ENCODE results near the gene TMEM100.

TMEM100 gene

GRCh38 chr17:55742272-55743102 lies 19.8 kb upstream of the TMEM100 start:
- DNase-seq = no peak

DNA sequence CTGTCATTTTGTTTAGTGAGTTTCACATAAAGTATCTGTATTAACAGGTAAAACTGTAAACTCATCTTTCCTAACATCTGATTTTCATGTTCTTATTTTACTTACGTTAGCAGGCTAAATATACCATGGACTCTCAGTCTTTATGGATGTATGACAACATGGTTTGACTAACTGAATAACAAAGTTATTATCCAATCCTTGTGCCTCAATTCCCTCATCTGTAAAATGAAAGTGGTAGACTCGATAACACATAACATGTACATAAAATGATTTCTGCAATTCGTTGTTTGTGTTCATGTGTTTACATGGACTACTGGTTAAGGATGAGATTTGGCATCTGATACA lies 18.7 kb upstream of the TMEM100 start:
- DNase-seq = no peak

- DNase-seq = no peak
These were observed 18.1 kb upstream of the TMEM100 start for GRCh38 chr17:55740511-55741355.

GRCh38 chr17:55737976-55738501 lies 15.4 kb upstream of the TMEM100 start:
- no peak for DNase-seq

DNA sequence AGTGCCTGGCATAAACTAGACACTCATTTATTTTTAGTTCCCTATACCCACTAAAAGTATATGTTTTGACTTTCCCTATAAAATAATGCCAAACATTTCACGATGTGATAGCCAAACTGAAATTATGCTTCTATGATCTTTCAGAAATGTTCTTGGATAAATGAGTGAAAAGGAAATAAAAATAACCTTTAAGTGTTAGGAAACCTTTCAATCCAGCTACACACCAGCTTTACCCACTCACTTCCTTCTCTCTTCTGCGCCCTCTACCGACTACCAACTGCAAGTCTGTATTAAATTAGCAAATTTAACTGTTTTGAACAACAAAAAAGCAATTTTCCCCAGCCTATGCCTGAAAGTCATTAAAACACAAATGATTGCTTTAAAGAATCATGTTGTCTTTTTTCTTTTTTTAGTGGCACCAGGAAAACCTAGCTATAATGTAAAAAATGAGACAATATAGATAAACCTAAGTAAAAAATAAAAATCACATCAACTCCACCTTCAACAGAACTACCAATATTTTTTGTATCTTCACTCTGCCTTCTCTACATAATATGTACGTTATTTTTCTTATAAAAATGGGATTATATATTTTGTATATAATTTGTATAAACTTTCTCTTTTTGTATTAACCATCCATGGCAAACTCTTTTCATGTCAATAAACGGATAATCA lies 13.2 kb upstream of the TMEM100 start:
- DNase-seq = peak; percentile 7

GRCh38 chr17:55734128-55734781 lies 11.6 kb upstream of the TMEM100 start:
- DNase-seq = no peak

GRCh38 chr17:55731586-55732250 lies 9.1 kb upstream of the TMEM100 start:
- DNase-seq = no peak

GRCh38 chr17:55730808-55731207 lies 8.1 kb upstream of the TMEM100 start:
- no peak for DNase-seq

- no peak for DNase-seq
These were observed 7.7 kb upstream of the TMEM100 start for GRCh38 chr17:55730380-55730779.

DNA sequence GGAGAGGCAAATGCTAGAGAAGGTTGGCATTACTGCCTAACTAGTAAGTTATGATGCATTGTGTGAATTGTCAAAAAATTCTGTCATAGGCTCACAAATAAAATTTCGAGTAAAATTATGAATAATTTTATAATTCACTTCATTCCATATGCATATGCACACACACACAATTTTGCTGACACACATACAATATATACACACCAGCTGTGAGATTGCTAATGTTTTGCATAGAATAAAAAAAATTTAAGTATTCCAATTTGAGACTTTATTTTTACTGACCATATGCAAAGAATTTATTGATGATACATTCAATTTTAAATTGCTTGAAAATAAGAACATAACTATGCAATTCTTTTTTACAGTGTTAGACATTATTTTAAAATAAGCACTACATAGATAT lies 6.8 kb upstream of the TMEM100 start:
- no peak for DNase-seq

DNA sequence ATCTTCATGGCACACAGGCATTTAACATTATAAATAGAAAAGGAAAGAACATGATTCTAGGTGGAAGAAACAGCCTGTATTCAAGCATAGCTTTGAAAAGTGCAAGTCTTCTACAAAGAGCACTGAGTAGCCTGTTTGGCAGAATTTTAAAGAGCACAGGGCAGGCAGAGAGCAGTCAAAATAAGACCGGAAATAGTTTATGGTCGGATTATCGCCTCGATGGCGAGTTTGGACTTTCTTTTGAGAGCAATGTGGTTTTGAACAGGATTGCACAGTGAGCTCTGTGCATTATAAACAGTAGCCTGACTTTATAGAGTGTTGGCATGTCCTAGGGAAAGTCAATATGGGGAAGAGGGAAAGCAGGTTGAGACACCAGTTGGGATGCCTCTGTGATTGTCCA lies 6.2 kb upstream of the TMEM100 start:
- DNase-seq = no peak

DNA sequence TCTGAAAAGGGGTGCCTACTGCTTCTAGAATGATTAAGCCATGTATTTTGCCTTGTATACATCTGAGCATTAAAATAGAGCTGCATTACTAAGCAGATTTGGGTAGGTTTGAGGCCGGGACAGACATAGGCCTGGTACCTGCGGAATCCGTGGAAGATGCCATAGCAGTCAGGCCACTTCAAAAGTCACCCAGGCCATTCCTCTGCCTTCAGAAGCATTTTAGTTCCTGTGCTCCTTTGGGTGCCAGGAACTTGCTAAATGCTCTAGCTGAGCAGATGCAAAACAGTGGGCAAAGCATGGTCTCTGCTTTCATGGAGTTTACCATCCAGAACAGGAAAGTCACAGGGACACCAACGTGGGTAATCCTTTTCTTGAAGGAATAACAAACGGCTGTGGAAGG lies 5.7 kb upstream of the TMEM100 start:
- DNase-seq = no peak

DNA sequence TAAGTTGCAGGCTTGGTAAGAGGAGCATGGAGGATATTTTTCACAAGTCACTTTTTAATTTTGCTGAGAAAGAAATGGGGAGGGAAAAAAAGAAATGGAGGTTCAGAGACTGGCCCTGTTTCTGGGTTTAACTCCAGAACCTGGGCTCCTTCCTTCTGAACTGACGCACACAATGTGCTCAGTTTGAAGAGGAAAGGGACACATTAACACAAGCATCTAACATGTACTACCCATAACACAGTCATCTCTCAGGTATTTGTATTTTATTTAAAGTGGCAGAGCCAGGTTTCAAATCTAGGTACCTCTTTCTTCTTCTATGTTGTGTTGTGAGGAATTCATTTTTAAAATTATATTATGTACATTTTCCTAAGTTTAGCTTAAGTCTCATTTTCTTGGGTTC lies 5.3 kb upstream of the TMEM100 start:
- DNase-seq = no peak

- DNase-seq = no peak
These were observed 4.6 kb upstream of the TMEM100 start for GRCh38 chr17:55727275-55727674.

DNA sequence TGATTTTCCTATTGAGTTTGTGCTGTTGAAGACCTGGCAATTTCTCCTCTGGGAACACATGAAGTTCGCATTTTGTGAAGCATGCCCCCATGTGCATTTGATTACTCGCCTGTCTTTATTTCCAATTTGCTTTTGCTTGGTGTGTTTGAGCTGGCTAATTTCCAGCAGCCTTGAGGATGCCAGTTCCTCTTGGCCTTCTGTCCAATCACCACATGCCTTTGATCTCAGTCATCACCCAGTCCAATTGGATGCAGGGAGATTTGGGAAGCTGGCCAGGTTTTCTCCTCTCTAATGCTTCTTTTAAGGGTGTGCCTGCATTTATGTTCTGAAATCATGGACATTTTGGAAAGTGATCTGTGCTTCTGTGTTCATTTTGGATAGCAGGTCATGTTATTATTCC lies 3.8 kb upstream of the TMEM100 start:
- no peak for DNase-seq

- DNase-seq = no peak
These were observed 804 bp upstream of the TMEM100 start for GRCh38 chr17:55723488-55723848.

- DNase-seq = no peak
These were observed 488 bp downstream of the TMEM100 start for GRCh38 chr17:55722016-55722736.

DNA sequence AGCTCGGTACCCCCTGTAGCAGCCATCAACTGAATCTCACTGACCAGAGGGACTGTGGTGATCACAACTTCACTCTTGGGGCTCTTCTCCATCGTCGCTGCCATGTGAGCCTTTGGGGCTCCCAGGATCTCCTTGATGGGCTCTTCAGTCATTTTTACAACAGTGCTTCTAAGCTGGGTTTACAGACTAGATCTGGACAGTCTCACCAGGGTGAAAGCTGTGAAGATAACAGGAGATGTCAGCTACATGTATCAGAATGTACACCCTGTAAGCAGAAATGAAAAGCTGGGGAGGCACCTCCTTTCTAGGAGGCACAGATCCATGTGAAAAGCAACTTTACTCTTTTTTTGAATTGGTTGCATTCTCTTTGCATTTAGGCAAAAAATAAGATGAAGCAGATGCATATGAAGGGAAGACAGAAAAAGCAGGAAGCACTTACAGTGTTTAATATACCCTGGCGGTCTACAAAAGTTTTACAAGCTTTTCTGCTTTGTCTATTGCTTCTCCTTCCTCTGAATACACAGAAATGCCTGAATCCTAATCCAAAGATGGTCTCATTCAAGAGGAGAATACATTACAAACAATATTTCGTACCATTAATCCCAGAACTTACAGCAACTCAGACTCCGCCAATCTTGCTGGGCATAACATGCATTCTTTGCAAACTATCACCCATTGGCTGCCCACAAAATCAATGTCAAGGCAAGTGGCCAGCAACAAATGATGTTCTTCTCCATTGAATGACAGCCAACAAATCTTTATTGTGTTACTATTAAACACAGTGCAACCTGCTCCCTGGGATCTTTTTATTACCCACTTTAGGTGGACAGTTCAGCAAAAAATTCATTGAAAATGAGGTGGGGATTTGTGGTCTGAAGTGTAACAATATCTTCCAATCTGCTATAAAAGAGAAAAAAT lies 1.5 kb downstream of the TMEM100 start:
- no peak for DNase-seq

- peak; percentile 65 for DNase-seq
These were observed 4.5 kb downstream of the TMEM100 start for GRCh38 chr17:55717898-55718735.

DNA sequence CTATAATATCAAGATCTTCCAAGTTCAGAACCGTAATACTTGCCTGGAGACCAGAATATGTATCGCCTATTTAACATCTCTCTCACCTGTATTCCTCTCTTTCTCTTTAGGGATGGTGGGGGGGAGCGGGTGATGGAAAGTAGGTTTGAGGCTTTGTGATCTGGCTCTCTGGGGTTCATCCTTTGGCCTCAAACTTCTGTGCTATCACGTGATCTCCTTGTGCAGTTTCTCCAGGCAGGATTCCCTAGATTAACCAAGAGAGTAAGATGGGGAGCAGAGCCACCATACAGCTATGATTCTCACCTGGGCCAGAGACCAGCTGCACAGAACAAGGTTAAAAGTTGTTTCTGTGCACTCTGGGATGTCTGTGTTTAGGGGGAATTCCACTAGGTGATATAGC lies 5.2 kb downstream of the TMEM100 start:
- DNase-seq = no peak

Data from stimulated activated CD4-positive, alpha-beta T cell treated with anti-CD3 and anti-CD28 coated beads, Interleukin-4, amount 100 ng/mL, for 1 hour (primary cell).